Measurements from ENCODE around the gene GATA3.

The GATA3 gene

GRCh38 chr10:8086315-8086714, 31.8 kb downstream of the GATA3 start:
- no peak for TF ChIP-seq TOX (CRISPR knock-in tag; IDR thresholded peaks at IDR 0.05; ENCODE audit: borderline replicate concordance)
- TF ChIP-seq ISL1 (CRISPR knock-in tag; IDR thresholded peaks at IDR 0.05) = no peak
- TF ChIP-seq ZC3H10 (CRISPR knock-in tag; IDR thresholded peaks at IDR 0.05) = no peak
- TF ChIP-seq BACH2 (CRISPR knock-in tag; IDR thresholded peaks at IDR 0.05; ENCODE audit: borderline replicate concordance) = no peak
- no peak for TF ChIP-seq ZNF565 (CRISPR knock-in tag; conservative IDR thresholded peaks at IDR 0.05; ENCODE audit: low read depth)
- ATAC-seq = no peak

GRCh38 chr10:8088504-8088903, 34.0 kb downstream of the GATA3 start:
- no peak for ATAC-seq
- no peak for TF ChIP-seq TOX (CRISPR knock-in tag; IDR thresholded peaks at IDR 0.05; ENCODE audit: borderline replicate concordance)
- TF ChIP-seq BACH2 (CRISPR knock-in tag; IDR thresholded peaks at IDR 0.05; ENCODE audit: borderline replicate concordance) = no peak
- no peak for TF ChIP-seq POU6F1 (CRISPR knock-in tag; IDR thresholded peaks at IDR 0.05; ENCODE audit: borderline replicate concordance, low read depth)
- no peak for TF ChIP-seq TSHZ2 (CRISPR knock-in tag; IDR thresholded peaks at IDR 0.05)
- TF ChIP-seq PATZ1 (CRISPR knock-in tag; IDR thresholded peaks at IDR 0.05; ENCODE audit: borderline replicate concordance) = no peak
- no peak for TF ChIP-seq PPARA (CRISPR knock-in tag; IDR thresholded peaks at IDR 0.05; ENCODE audit: borderline replicate concordance)
- no peak for TF ChIP-seq CSDC2 (CRISPR knock-in tag; IDR thresholded peaks at IDR 0.05)
- TF ChIP-seq OSR1 (CRISPR knock-in tag; IDR thresholded peaks at IDR 0.05) = no peak
- TF ChIP-seq ZNF8 (CRISPR knock-in tag; IDR thresholded peaks at IDR 0.05) = no peak

- no peak for TF ChIP-seq ZC3H10 (CRISPR knock-in tag; IDR thresholded peaks at IDR 0.05)
- no peak for TF ChIP-seq ZNF8 (CRISPR knock-in tag; IDR thresholded peaks at IDR 0.05)
- no peak for TF ChIP-seq ZFP3 (CRISPR knock-in tag; IDR thresholded peaks at IDR 0.05)
- no peak for TF ChIP-seq SNAI2 (CRISPR knock-in tag; IDR thresholded peaks at IDR 0.05)
- no peak for TF ChIP-seq TOX (CRISPR knock-in tag; IDR thresholded peaks at IDR 0.05; ENCODE audit: borderline replicate concordance)
- TF ChIP-seq ARNTL (CRISPR knock-in tag; IDR thresholded peaks at IDR 0.05; ENCODE audit: borderline replicate concordance, low read depth) = no peak
- no peak for TF ChIP-seq CSDC2 (CRISPR knock-in tag; IDR thresholded peaks at IDR 0.05)
- TF ChIP-seq TCF4 (CRISPR knock-in tag; IDR thresholded peaks at IDR 0.05; ENCODE audit: borderline replicate concordance) = no peak
- TF ChIP-seq CREB5 (CRISPR knock-in tag; IDR thresholded peaks at IDR 0.05; ENCODE audit: low read depth) = no peak
- TF ChIP-seq BACH2 (CRISPR knock-in tag; IDR thresholded peaks at IDR 0.05; ENCODE audit: borderline replicate concordance) = no peak
- no peak for TF ChIP-seq ISL1 (CRISPR knock-in tag; IDR thresholded peaks at IDR 0.05)
- no peak for TF ChIP-seq POU6F1 (CRISPR knock-in tag; IDR thresholded peaks at IDR 0.05; ENCODE audit: borderline replicate concordance, low read depth)
- no peak for TF ChIP-seq PPARA (CRISPR knock-in tag; IDR thresholded peaks at IDR 0.05; ENCODE audit: borderline replicate concordance)
- no peak for TF ChIP-seq ZFP30 (CRISPR knock-in tag; IDR thresholded peaks at IDR 0.05)
- no peak for TF ChIP-seq ESRRG (CRISPR knock-in tag; IDR thresholded peaks at IDR 0.05)
- no peak for TF ChIP-seq GLIS3 (CRISPR knock-in tag; IDR thresholded peaks at IDR 0.05)
- no peak for ATAC-seq
These were observed 37.9 kb downstream of the GATA3 start for GRCh38 chr10:8092428-8092827.

All from SK-N-SH treated with all-trans-retinoic acid at 6 μM for 48 hours (cell line).